Stomach (tissue), 4 donors: Measurements from ENCODE around the gene SCTR.

ENCODE experiments used
- POLR2A ChIP-seq, 4 donors: fragments of 450-650 bp; IDR thresholded peaks; one replicate each; pipeline ENCODE4 v1.6.1; 2016; ENCODE audit warnings: antibody characterized with exemption in 4 of 4, control low read depth in 2 of 4, mild to moderate bottlenecking in 1 of 4, moderate library complexity in 1 of 4
- POLR2AphosphoS5 ChIP-seq, 3 donors: sonication (generic); formaldehyde crosslinking; IDR thresholded peaks; one replicate each; pipeline ENCODE4 v1.6.1; 2016; ENCODE audit warnings: antibody characterized with exemption in 3 of 3
- TF ChIP-seq, protein P1 (sequence below), 7 experiments: fragments of 450-650 bp in 4 of 7; fragments of 200-600 bp in 3 of 7; sonication (generic) in 3 of 7; IDR thresholded peaks; one replicate each; pipeline ENCODE4 v1.5.1; 2016 to 2019; ENCODE audit warnings: antibody characterized with exemption in 7 of 7, control low read depth in 2 of 7, mild to moderate bottlenecking in 1 of 7

- TF ChIP-seq, protein P1, sequence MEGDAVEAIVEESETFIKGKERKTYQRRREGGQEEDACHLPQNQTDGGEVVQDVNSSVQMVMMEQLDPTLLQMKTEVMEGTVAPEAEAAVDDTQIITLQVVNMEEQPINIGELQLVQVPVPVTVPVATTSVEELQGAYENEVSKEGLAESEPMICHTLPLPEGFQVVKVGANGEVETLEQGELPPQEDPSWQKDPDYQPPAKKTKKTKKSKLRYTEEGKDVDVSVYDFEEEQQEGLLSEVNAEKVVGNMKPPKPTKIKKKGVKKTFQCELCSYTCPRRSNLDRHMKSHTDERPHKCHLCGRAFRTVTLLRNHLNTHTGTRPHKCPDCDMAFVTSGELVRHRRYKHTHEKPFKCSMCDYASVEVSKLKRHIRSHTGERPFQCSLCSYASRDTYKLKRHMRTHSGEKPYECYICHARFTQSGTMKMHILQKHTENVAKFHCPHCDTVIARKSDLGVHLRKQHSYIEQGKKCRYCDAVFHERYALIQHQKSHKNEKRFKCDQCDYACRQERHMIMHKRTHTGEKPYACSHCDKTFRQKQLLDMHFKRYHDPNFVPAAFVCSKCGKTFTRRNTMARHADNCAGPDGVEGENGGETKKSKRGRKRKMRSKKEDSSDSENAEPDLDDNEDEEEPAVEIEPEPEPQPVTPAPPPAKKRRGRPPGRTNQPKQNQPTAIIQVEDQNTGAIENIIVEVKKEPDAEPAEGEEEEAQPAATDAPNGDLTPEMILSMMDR (IDR thresholded peaks at IDR 0.05), result no peak
- TF ChIP-seq POLR2A (IDR thresholded peaks at IDR 0.05), result no peak
- TF ChIP-seq POLR2AphosphoS5 (IDR thresholded peaks at IDR 0.05), result no peak
These were observed 83.4 kb downstream of the SCTR start for GRCh38 chr2:119440873-119441272.
